NCI-H2081 treated with DMSO at 0.1 percent for 48 hours (cell line): ENCODE measurements around the gene RTP3.
"Not testable (repeated sequence)": the region's sequence is repeated elsewhere in the genome, so short reads cannot be mapped to it uniquely, and the experiment has no call there.

Experiments
- DNase-seq: peaks from one replicate; lab custom pipeline; 2025; lab: John Stamatoyannopoulos, UW

RTP3 gene

DNA sequence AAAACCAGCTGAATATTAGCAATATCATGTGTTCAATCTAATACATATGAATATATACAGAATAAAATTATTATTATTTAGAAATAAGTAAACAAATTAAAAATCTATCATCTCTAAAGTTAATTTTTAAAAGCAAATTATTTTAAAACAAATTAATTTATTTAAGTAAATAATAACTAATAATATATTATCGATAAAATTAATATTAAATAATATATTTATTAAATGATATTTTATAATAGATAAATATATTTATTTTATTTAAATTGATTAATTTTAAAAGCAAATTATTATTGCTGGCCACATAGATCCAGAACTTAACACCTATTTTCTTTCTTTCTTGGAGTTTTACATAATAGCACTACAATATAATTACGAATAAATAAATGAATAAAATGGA, 22.2 kb downstream of the RTP3 start:
- DNase-seq = no peak

DNA sequence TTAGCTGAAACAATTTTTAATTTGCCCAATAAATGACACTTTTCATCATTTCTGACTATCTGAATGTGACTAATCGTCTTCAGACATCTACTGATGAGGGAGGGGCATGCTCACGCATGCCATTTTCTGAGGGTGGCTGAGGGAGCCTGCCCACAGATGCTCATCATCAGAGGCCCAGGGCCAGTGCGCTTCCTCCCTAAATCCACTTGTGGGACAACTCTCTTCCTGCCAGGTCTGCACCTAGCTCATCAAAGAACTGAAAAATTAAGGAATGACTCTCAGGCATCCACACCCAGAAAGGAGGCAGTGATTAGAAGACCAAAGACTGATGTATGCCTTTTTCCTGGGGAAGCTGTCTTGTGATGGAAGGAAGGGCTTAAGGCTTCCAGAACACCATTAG, 22.8 kb downstream of the RTP3 start:
- DNase-seq = no peak

DNA sequence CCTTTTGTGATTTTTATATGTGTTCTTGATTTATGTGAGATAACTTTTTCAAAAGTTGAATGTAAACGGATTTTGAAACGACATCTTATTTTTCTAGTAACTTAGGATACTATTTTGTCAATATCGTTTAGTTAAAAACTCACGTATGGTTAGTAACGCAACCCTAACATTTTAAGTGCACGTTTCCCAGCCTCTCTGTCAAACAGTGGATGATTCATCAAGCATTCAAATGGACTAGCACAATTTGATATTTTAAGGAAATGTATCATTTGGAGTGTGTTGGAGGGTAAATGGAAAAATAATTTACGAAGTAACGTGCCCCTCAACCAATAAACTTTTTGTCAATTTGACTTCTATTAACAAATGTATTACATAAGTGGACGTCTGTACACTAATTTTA, 23.3 kb downstream of the RTP3 start:
- no peak for DNase-seq

DNA sequence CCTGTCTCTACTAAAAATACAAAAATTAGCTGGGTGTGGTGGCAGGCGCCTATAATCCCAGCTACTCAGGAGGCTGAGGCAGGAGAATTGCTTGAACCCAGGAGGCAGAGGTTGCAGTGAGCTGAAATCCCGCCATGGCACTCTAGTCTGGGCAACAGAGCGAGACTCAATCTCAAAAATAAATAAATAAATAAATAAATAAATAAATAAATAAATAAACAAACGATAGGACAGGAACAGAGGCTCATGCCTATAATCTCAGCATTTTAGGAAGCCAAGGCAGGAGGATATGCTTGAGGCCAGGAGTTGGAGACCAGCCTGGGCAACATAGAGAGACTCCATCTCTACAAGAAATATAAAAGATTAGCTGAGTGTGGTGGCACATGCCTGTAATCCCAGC, 24.4 kb downstream of the RTP3 start:
- not testable (repeated sequence) for DNase-seq

DNA sequence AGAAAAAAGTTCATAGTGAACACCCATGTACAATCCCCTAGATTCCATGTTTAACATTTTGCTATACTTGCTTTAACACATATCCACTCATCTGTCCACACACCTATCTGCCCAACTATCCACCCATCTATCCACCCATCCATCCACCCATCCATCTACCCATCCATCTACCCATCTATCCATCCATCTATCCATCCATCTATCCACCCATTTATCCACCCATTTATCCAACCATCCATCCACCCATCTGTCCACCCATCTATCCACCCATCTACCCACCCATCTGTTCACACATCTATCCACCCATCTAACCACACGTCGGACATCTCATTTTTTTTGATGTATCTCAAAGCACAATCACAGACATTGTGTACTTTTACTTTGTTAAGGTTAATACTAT, 25.8 kb downstream of the RTP3 start:
- no peak for DNase-seq

DNA sequence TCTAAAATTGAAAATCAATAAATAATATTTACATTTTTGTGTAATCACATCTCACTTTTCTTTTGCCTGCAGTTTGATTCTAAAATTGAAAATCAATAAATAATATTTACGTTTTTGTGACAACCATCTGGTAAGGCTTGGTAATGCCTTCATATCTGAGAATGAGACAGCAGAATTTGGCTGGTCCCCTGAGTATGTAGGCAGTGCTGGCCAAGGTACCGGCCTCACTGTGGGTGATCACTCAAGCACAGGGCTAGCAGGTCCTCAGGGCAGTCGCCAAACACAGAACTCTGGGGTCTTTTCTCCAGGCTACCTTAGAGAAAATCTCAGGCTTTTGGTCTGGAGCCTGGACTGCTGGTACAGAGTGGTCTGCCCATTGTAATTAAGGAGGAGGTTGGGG, 26.2 kb downstream of the RTP3 start:
- no peak for DNase-seq

DNA sequence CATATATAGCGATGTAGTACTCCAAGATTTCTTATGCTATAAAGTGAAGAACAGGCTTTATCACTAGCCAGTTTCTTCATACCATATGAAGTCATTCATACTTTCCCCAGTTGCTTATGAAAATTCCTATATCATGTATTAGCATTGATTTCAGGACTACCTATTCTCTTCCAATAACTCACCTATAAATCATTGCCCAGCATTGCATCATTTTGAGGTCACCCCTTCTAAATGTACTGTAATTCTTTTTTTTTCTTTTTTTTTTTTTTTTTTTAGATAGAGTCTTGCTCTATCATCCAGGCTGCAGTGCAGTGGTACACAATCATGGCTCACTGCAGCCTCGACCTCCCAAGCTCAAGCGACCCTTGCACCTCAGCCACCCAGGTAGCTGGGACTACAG, 27.1 kb downstream of the RTP3 start:
- DNase-seq = no peak

DNA sequence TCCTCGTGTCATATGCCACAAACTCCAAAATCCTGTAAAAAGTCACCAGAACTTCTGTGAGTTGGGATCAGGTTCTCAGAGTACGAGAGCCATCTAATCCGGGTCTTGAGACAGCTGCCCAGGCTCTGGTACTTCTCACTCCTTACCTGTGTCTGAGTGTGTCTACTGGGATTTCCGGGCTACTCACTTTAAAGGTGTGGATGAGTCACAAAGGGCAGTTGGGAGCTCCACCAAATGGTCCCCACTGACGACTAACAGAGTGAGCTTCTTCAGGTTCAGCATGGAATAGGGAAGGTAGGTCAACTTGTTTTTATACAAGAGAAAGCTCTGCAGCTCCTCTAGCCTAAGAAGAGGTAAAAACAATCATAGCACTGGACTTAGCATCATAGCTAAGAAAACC, 29.5 kb downstream of the RTP3 start:
- DNase-seq = no peak

DNA sequence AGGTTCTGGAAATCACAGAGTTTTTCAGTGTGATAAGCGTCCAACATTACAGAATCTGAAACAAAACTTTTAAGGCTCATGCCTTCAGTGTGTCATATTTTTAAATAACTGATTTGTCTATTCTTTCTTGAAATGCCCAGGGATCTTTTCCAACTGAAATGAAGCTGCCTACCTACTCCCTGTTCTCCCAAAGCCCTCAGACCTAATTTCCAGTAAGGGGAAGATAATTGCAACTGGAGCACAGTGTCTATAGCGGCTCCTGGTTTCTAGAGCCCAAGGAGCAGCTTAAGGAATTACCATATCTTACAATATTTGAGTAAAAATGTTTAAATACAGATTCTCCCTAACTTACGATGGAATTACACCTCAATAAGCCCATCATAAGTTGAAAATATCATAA, 35.3 kb downstream of the RTP3 start:
- no peak for DNase-seq

DNA sequence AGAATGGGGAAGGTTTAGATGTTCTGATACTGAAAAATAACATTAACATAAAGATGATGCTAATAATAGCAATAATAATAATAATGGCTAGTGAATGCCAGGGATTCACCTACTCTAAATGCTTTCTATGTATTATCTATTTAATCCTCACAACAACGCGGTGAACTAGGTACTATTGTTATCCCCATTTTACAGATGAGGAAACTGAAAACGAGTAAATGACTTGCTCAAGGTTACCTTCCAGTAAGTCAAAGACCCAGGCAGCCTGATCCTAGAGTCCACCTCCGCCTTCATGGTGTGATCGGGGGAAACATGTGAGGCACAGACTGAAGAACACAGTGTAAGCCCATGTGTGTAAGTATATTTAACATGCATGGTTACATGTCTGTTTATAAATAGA, 38.0 kb downstream of the RTP3 start:
- DNase-seq = no peak

DNA sequence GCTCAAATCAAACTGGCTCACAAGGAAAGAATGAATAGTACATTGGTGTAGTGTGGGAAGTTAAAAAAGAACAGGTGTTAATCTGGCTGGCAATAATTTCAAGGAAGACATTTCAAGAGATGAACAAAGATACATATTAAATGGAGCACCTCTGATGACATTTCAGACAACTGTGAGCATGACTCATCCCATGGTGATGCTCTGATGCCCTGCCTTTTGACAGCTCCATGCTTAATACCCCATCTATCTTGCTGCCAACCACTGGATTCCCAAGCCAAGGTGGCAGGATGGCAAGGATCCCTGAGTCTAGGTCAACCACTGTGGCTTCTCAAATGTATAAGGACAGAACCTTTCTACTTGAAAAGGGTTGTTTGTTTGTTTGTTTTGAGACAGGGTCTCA, 39.0 kb downstream of the RTP3 start:
- no peak for DNase-seq

DNA sequence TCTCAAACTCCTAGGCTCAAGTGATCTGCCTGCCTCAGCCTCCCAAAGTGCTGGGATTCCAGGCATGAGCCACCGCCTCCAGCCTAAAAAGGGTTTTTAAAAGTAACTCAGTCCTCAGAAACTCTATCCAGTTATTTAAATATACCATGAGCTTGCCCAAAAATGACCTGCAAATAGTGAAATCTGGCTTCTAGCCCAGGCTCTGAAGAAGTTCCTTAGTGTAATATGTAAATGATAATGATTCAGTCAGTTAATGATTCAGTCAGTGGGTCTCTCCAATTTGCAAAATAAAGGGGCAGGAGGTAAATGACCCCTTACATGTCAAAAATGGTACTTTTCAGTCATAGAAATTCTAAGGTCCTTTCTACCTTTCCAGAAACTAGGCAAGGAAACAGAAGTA, 39.5 kb downstream of the RTP3 start:
- no peak for DNase-seq

DNA sequence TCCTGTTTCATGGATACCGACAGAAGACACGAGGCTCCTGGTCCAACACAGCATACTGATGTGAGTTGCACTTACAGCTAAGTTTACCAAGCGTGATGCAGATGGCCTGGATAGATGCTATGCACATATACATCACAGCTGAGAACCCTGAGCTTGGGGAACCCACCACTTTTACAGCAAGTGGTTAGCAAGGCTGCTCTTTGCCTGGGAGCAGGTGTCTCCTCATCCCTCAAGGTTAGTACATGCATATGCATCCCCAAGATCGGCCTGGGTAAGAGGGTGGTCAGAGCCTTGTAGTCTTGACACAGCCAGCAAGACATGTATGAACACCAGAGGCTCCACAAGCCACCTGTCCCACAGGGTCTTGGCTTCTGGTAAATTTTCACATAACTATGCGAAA, 40.0 kb downstream of the RTP3 start:
- no peak for DNase-seq

DNA sequence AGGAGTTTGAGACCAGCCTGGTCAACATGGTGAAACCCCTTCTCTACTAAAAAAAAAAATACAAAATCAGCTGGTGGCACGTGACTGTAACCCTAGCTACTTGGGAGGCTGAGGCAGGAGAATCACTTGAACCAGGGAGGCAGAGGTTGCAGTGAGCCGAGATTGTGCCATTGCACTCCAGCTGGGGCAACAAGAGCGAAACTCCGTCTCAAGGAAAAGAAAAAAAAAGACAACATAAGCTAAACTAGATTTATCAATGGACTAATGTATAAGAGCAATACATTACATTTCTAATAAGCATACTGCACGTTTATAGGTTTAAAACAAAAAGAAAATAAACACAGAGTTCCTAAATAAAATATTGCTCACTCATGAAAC, 40.6 kb downstream of the RTP3 start:
- not testable (repeated sequence) for DNase-seq

DNA sequence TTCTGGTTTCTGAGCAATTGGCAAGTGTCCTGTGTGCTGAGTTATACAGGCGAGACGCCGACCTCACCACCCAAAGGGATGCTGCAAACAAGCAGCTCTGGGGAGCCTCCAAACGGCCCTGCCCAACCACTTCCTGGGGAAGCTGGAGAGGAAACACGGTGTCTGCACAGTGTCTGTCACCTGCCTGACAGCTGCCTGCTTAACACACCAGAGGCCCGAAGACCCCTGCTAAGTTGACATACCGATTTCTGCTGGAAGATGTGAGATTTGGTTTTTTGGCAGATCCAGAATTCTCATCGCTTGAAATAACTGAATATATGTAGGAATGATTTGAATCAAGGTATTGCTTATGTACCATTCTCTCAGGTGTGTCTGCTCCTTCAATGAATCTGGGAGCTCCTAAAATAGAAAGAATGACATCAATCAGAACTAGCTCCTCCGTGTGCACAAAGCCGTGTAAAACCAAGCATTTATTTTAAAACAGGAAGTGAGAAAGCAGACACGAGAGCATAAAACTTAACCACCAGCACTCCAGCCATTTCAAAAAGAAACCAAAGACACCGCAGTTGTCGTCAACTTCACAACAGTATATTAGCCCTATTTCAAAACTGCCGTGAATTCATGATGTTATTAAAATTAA, 41.1 kb downstream of the RTP3 start:
- no peak for DNase-seq

DNA sequence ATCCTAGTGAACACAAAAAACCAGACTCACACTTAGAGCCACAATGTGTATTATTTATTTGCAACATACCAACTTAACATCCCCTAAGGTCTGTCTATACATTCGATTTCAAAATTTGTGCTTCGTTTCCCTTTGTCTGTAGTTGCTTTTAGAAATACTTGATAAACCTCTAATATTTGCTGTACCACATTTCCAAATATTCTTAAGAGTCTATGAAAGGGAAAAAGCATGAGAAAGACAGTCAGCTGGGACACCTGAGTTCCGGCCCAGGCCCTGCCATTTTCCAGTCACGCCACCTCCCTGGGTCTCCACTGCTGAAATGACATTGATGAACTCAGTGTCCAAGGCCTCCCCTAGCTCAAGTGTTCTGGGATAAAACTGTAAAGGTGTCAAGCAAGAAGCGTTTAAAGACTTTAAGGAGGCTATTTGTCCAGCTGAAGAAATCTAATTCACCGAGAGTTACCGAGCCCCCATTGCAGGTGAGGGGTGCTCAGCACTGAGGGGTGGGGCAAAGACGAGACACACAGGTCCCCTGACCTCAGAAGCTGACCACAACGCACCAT, 41.7 kb downstream of the RTP3 start:
- no peak for DNase-seq

DNA sequence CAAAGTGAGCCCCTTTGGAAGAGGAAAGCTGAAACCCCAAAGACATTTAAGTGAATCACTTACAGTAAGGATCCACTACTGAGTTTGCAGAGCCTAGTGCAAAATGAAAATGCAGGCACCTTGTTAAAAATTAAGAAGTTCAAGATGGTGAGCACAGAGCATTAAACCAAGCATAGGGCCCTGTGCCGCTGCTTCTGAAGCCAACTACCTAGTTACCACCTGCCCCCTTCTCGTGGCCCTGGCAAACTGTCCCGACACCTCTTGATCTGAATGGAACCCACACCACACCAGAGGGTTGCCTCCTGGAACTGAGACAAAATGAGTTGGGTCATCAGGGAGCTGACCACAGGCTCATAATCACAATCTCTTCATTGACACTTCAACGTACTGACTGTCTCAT, 42.8 kb downstream of the RTP3 start:
- no peak for DNase-seq

DNA sequence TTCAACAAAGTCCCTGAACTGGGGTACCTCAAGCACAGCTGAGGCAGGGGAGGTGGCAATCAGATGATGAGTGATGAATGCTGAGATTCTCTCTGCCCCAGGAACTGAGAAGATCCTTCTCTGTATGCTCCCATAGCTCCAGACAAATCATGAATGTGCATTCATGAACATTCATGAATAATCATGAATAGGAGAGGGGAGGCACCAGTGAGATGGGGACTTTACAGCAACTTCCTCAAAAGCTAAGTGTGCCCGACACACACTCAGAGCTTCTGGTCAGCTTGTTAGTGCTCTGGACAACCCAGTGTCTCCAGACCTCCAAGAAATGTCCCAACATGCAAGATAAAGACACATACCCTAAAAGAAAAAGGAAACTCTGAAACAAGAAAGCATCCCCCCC, 44.1 kb downstream of the RTP3 start:
- DNase-seq = no peak

DNA sequence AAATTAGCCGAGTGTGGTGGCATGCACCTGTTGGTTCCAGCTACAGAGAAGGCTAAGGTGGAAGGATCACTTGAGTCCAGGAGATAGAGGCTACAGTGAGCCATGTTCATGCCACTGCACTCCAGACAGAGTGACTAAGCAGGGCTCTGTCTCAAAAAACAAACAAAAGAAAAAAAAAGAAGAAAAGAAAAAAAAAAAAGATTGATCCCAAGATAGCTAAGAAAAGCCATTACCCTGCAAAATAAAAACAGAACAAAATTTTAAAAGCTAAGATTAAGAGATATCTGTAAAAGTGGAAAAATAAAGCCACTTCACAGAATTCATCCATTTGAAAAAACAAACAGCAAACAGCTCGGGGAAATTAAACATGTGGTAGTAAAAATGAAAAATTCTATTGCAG, 44.6 kb downstream of the RTP3 start:
- DNase-seq = no peak

DNA sequence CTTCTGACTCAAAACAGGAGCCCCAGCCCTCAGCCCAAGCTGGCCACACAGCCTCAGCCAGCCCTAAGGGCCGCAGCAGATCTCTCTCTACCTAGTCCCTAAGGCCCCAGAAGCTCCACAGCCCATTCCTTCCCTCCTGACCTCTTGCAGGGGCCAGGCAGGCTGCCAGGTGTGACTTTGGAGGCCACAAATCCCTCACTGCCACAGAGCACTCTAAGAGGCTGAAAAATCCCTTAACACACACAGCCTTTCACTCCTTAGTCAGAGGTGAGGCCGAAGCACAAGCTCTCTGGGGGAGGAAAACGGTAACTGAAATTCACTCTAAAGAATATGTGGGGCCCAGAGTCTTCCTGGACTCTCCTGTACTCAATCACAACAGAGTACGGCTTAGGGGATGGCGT, 45.0 kb downstream of the RTP3 start:
- no peak for DNase-seq

DNA sequence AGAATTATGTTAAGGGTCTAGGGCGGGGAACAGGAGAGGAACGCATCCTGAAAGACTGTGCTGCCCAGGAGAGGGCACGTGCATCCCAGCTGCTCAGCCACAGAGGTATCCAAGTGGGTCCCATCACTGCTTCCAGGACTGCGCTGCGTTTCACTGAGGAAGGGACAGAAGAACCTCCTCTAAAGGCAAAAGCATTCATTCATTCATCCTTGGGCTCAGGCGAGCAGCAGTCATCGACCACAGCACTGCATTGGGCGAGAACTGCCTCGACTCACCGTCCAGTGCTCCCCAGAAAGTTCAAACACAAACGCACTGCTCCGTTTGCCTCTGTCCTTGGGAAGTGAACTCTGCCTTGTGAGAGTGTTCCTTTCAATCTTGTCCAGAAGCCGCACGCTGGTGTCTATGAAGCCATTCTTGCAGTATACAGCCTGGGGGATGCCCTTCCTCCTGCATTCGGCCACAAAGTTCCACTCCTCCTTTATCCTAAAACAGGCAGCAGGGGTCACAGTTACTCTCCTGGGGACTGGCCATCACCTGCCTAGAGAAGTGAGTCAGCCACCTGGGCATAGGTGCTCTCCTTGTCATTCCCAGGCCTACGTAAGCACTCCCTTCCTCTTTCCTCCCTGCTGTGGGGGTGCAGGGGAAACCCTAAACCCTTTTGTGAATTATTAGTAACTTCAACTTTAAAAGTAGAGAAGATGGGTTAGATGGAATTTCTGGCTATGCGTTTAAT, 47.2 kb downstream of the RTP3 start:
- DNase-seq = no peak

DNA sequence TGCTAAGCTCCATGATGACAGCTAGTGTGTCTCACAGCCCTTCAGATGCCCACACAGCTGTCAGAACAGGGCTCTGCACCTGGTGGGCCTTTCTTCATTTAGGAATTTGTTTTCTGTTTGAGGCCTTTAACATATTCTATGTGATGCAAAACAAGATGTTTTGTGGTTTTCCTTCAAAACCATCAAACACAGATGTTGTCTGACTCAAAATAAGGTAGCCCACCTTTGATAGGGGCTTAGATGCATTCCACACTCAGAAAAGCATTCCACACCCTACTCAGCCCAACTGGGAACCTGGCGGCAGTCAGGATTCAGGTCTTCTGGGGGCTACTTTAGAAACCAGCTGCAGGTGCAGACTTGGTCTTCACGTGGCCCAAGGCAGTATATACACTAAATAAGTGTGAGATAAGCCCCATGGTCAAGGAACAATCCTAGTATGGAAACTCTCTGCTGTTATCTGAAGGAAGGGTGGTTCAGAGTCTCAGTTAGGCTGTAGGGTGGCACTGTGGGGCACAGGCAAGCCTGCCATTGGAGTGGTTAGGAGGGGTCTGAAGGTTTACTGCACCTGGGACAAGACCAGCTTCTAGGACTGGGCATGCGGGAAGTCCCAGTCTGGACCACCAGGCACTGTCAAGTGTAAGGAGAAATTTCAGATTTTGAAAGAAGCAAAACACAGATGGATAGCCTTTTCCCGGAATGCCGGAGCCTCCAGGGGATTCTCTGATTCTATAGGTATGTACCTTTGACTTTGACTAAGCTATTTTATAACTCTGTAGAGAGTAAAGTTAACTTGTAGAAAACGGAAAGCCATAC, 48.2 kb downstream of the RTP3 start:
- no peak for DNase-seq

DNA sequence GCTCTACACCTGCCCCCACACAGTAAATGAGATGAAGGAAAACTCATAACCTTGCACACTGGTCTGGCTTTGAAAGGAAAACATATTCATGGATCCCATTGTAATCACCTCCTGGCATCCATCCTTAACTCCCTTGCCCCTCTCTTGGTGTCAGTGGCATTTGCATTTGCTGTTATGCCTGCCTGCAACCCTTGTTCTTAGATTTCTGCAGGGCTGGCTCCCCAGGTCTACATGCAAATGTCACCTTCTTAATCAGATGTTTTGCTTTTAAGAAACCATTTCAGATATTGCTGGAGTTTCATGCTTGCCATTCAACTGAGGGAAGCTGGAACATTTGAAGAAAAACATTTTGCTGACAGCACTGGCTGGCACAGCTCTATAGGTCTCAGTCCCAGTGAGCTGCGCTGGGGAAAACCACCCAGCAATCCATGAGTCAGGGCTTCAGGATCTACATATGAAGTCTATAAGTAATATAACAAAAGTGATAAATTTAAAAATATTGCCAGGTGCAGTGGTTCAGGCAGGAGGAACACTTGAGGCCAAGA, 49.2 kb downstream of the RTP3 start:
- DNase-seq = no peak
